DMS53 (cell line): ENCODE measurements around the gene RNFT2.
"Not testable (repeated sequence)": the region's sequence is repeated elsewhere in the genome, so short reads cannot be mapped to it uniquely, and the experiment has no call there.

Experiments used
- DNase-seq: peaks from one replicate; lab custom pipeline; 2025; lab: John Stamatoyannopoulos, UW

Gene RNFT2

GRCh38 chr12:116744766-116745165 lies 6.7 kb downstream of the RNFT2 start:
- DNase-seq, result no peak

- no peak for DNase-seq
Observed at GRCh38 chr12:116745554-116745953, 7.4 kb downstream of the RNFT2 start.

GRCh38 chr12:116749884-116750283 lies 11.8 kb downstream of the RNFT2 start:
- DNase-seq, result no peak

GRCh38 chr12:116750298-116750697 lies 12.2 kb downstream of the RNFT2 start:
- DNase-seq, result no peak

- DNase-seq, result not testable (repeated sequence)
Observed at GRCh38 chr12:116754097-116754496, 16.0 kb downstream of the RNFT2 start.

GRCh38 chr12:116754783-116755182 lies 16.7 kb downstream of the RNFT2 start:
- DNase-seq, result not testable (repeated sequence)

- peak; percentile 30 for DNase-seq
Observed at GRCh38 chr12:116759783-116760621, 21.9 kb downstream of the RNFT2 start.

- no peak for DNase-seq
Observed at GRCh38 chr12:116760622-116761020, 22.5 kb downstream of the RNFT2 start.

GRCh38 chr12:116761499-116761898 lies 23.4 kb downstream of the RNFT2 start:
- no peak for DNase-seq

GRCh38 chr12:116765271-116765670 lies 27.2 kb downstream of the RNFT2 start:
- DNase-seq, result peak; percentile 15

- DNase-seq, result no peak
Observed at GRCh38 chr12:116766285-116766684, 28.2 kb downstream of the RNFT2 start.

GRCh38 chr12:116766746-116767145 lies 28.6 kb downstream of the RNFT2 start:
- no peak for DNase-seq

- DNase-seq, result no peak
Observed at GRCh38 chr12:116771651-116772050, 33.5 kb downstream of the RNFT2 start.

- no peak for DNase-seq
Observed at GRCh38 chr12:116773276-116773731, 35.2 kb downstream of the RNFT2 start.

GRCh38 chr12:116774020-116774419 lies 35.9 kb downstream of the RNFT2 start:
- DNase-seq, result no peak

GRCh38 chr12:116777245-116777644 lies 39.1 kb downstream of the RNFT2 start:
- DNase-seq, result no peak

- DNase-seq, result no peak
Observed at GRCh38 chr12:116779597-116779996, 41.5 kb downstream of the RNFT2 start.

- no peak for DNase-seq
Observed at GRCh38 chr12:116780942-116781341, 42.8 kb downstream of the RNFT2 start.

GRCh38 chr12:116783525-116784237 lies 45.6 kb downstream of the RNFT2 start:
- DNase-seq, result peak; percentile 84

- DNase-seq, result peak; percentile 49
Observed at GRCh38 chr12:116784238-116784612, 46.1 kb downstream of the RNFT2 start.

GRCh38 chr12:116789562-116789961 lies 51.4 kb downstream of the RNFT2 start:
- not testable (repeated sequence) for DNase-seq

GRCh38 chr12:116790066-116790465 lies 52.0 kb downstream of the RNFT2 start:
- DNase-seq, result no peak

GRCh38 chr12:116792403-116792802 lies 54.3 kb downstream of the RNFT2 start:
- DNase-seq, result no peak
